ENCODE results near the gene TSEN54.

Gene TSEN54

GRCh38 chr17:75504347-75505151 lies 11.8 kb upstream of the TSEN54 start:
- peak in 1 of 4 experiments; percentile 14 for DNase-seq

- DNase-seq: no peak
These were observed 11.2 kb upstream of the TSEN54 start for GRCh38 chr17:75505152-75505409.

GRCh38 chr17:75505640-75506039 lies 10.7 kb upstream of the TSEN54 start:
- no peak for DNase-seq

GRCh38 chr17:75506134-75506533 lies 10.2 kb upstream of the TSEN54 start:
- DNase-seq: no peak

GRCh38 chr17:75506888-75507287 lies 9.4 kb upstream of the TSEN54 start:
- no peak for DNase-seq

GRCh38 chr17:75507733-75508719 lies 8.3 kb upstream of the TSEN54 start:
- no peak for DNase-seq

GRCh38 chr17:75508931-75509361 lies 7.4 kb upstream of the TSEN54 start:
- no peak for DNase-seq

GRCh38 chr17:75509528-75510258 lies 6.6 kb upstream of the TSEN54 start:
- DNase-seq: no peak

- no peak for DNase-seq
These were observed 5.1 kb upstream of the TSEN54 start for GRCh38 chr17:75511270-75511609.

- no peak for DNase-seq
These were observed 4.4 kb upstream of the TSEN54 start for GRCh38 chr17:75511610-75512575.

- DNase-seq: no peak
These were observed 3.2 kb upstream of the TSEN54 start for GRCh38 chr17:75512926-75513640.

- no peak for DNase-seq
These were observed 2.7 kb upstream of the TSEN54 start for GRCh38 chr17:75513641-75514000.

- DNase-seq: no peak
These were observed 1.9 kb upstream of the TSEN54 start for GRCh38 chr17:75514299-75514918.

GRCh38 chr17:75514919-75515495 lies 1.3 kb upstream of the TSEN54 start:
- DNase-seq: no peak

- peak; percentile 50 to 77 (median 63) for DNase-seq
These were observed 653 bp upstream of the TSEN54 start, which contains the start of gene CASKIN2 for GRCh38 chr17:75515496-75516254. TSS of gene CASKIN2 (minus strand) at chr17:75515537. CDS start at chr17:75513804, 1,733 bp downstream.

GRCh38 chr17:75516619-75517296 lies 430 bp downstream of the TSEN54 start:
- peak in 1 of 4 experiments; percentile 31 for DNase-seq

GRCh38 chr17:75517297-75517865 lies 1.1 kb downstream of the TSEN54 start:
- no peak for DNase-seq

- no peak for DNase-seq
These were observed 1.9 kb downstream of the TSEN54 start for GRCh38 chr17:75518201-75518600.
